Body of pancreas (tissue), 4 donors: ENCODE results near the gene C11orf98. TPM values are rescaled to one million over a fixed set of nuclear protein-coding genes. Genes with fewer than 3 reads are reported as not detected.

Experiments used
- ATAC-seq: fragments of 150-250 bp; one replicate; pipeline ENCODE4 v1.9.1; 2016
- DNase-seq, 4 donors: peaks; one replicate each; pipeline ENCODE4 v3.0.0-alpha.2; 2019
- H3K27ac ChIP-seq, 4 donors: fragments of 200-600 bp; sonication (generic); 1 replicate in 3 of 4; 2 replicates in 1 of 4; pipeline versions ENCODE4 v1.5.1 to v1.6.1; 2016 to 2019; ENCODE audit warnings: mild to moderate bottlenecking in 1 of 4, mixed read lengths in 1 of 4, moderate library complexity in 1 of 4
- H3K27me3 ChIP-seq, 2 donors: fragments of 200-600 bp; sonication (generic); one replicate each; pipeline ENCODE4 v1.6.0; 2016; ENCODE audit warnings: mild to moderate bottlenecking in 1 of 2
- H3K36me3 ChIP-seq, 2 donors: fragments of 200-600 bp; sonication (generic); replicated peaks in 1 of 2; 2 replicates each; pipeline ENCODE4 v1.5.1; 2016; ENCODE audit warnings: low read depth in 2 of 2; ENCODE audit not compliant: insufficient read depth in 1 of 2
- H3K4me1 ChIP-seq: fragments of 200-600 bp; sonication (generic); one replicate; pipeline ENCODE4 v1.6.0; 2016
- H3K4me3 ChIP-seq, 2 donors: fragments of 200-600 bp; sonication (generic); 1 replicate in 1 of 2; 2 replicates in 1 of 2; pipeline ENCODE4 v1.5.1; 2016 to 2019
- H3K9me3 ChIP-seq, 3 donors: fragments of 200-600 bp; sonication (generic); 1 replicate in 2 of 3; 2 replicates in 1 of 3; pipeline ENCODE4 v1.5.1; 2016
- POLR2A ChIP-seq, 3 donors: fragments of 450-650 bp; IDR thresholded peaks; one replicate each; pipeline ENCODE4 v1.6.1; 2016; ENCODE audit warnings: antibody characterized with exemption in 3 of 3, mild to moderate bottlenecking in 2 of 3
- WGBS, 2 donors: methylation state at CpG; one replicate each; pipeline ENCODE4 v1.1.5; 2017; 5-methylcytosine and 5-hydroxymethylcytosine counted together
- intact Hi-C: fragments of 100-400 bp; cut with DNase I; formaldehyde crosslinking; loops from one replicate; pipeline ENCODE4 v1.15.1; 2023
- total RNA-seq, 2 donors: library from RNA; depleted of rRNA; stranded (reverse); fragments of >200 nt; gene quantifications; one replicate each; pipeline ENCODE4 v1.1.0, GENCODE V29; 2016
- TF ChIP-seq, protein P1 (sequence below), 7 experiments: fragments of 450-650 bp in 4 of 7; fragments of 200-600 bp in 3 of 7; sonication (generic) in 3 of 7; IDR thresholded peaks; one replicate each; pipeline ENCODE4 v1.5.1; 2016 to 2019; ENCODE audit warnings: antibody characterized with exemption in 7 of 7

Gene C11orf98
- total RNA-seq, 2 donors from 2014 or later = 18.2 to 24.4 TPM

DNA sequence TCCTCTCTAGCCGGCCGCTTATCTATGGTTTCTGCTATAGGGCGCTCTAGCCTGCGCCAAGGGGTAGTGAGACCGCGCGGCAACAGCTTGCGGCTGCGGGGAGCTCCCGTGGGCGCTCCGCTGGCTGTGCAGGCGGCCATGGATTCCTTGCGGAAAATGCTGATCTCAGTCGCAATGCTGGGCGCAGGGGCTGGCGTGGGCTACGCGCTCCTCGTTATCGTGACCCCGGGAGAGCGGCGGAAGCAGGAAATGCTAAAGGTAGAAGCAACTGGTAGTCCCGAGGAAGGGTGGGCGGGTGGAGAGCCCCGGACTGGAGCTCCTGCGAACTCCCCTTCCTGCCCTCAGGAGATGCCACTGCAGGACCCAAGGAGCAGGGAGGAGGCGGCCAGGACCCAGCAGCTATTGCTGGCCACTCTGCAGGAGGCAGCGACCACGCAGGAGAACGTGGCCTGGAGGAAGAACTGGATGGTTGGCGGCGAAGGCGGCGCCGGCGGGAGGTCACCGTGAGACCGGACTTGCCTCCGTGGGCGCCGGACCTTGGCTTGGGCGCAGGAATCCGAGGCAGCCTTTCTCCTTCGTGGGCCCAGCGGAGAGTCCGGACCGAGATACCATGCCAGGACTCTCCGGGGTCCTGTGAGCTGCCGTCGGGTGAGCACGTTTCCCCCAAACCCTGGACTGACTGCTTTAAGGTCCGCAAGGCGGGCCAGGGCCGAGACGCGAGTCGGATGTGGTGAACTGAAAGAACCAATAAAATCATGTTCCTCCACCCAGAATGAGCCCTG, 6.8 kb upstream of the C11orf98 start, which contains the start of the genes LBHD1 and UQCC3:
LBHD1 (minus strand) TSS at position 660 of the 782 bp plus-strand sequence. CDS start 2,236 bp downstream, outside the sequence.
UQCC3 (plus strand) TSS at position 66 of the 782 bp plus-strand sequence; CDS start at position 139, 73 bp downstream.
- H3K36me3 ChIP-seq = peaks cover 0 to 3% of the 10 kb centered on the region in 2 donors
- intact Hi-C loops = no loop called here
- H3K27me3 ChIP-seq = no peaks in the 10 kb centered on the region
- peak within 1 kb of the TSS; percentile 76 to 96 (median 90) for H3K27ac ChIP-seq
- H3K4me1 ChIP-seq = peaks cover 62% of the 10 kb centered on the region
- H3K9me3 ChIP-seq = no peaks in the 10 kb centered on the region
- TF ChIP-seq, protein P1, sequence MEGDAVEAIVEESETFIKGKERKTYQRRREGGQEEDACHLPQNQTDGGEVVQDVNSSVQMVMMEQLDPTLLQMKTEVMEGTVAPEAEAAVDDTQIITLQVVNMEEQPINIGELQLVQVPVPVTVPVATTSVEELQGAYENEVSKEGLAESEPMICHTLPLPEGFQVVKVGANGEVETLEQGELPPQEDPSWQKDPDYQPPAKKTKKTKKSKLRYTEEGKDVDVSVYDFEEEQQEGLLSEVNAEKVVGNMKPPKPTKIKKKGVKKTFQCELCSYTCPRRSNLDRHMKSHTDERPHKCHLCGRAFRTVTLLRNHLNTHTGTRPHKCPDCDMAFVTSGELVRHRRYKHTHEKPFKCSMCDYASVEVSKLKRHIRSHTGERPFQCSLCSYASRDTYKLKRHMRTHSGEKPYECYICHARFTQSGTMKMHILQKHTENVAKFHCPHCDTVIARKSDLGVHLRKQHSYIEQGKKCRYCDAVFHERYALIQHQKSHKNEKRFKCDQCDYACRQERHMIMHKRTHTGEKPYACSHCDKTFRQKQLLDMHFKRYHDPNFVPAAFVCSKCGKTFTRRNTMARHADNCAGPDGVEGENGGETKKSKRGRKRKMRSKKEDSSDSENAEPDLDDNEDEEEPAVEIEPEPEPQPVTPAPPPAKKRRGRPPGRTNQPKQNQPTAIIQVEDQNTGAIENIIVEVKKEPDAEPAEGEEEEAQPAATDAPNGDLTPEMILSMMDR (IDR thresholded peaks at IDR 0.05) = peak in 1 of 7 experiments; percentile 17
- TF ChIP-seq POLR2A (IDR thresholded peaks at IDR 0.05) = peak; percentile 58 to 88 (median 84)
- WGBS, 2 donors = 0 to 1% methylated on average over 25 to 58 of the region's 59 CpGs
- peak within 1 kb of the TSS; percentile 57 to 80 for H3K4me3 ChIP-seq
- DNase-seq = peak; percentile 69 to 83 (median 80)
- peak; percentile 80 for ATAC-seq

DNA sequence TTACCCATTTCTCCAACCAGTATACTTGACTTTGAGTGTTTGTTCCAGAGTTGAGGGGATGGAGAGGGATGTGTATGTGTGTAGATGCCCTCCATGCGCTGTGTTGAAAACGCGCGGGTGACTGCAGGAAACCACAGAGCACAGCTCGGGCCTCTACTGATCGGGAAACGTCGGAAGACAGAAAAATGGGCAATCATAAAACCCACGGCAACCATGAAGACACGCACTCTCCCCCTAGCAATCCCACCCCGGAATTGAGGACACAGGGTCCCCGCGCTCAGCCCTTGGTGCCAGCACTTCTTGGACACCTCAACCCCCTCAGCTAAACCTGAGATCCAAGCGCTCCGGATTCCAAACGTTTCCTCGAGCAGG, 6.2 kb upstream of the C11orf98 start:
- WGBS, 2 donors = 0 to 2% methylated on average over 13 to 17 of the region's 17 CpGs

DNA sequence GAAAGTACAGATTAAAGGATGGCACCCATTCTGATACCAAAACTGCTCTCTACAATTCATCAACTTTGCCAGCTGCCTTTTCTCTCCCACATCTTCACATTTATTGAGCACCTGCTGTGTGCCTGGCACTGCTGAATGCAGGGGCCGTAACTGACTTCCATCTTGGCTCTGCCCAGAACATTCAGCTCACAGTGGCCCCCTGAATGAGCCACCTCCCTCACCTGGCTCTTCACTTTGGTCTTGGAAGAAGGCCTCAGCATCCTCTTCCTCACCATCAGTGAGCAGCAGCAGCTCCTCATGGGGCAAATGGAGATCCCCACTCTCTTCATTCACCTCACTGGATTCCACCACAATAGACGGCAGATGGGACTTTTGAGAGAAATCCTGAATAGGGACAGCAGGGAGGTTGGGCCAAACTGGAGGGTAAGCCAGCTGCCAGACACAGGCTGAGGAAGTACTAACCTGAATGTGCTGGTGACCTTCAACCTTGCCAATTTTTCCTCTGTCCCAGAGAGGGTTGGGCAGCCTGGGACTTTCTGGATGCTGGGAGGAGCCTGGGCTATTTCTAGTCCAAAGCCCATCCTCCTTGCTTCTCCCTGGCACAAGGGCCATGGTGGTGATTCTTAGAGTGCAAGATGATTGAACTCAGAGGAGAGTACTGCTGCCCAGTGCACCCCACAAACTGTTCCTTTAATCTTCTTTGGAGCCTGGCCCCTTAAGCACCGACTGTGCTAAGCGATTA, 4.6 kb upstream of the C11orf98 start:
- H3K27ac ChIP-seq = peak overlapping the region; percentile 39 to 96 (median 63)
- no peaks in the 10 kb centered on the region for H3K9me3 ChIP-seq
- no peaks in the 10 kb centered on the region for H3K36me3 ChIP-seq
- ATAC-seq (peak; percentile 20), DNase-seq (peak; percentile 65 to 83 (median 79))
- peaks cover 68% of the 10 kb centered on the region for H3K4me1 ChIP-seq
- TF ChIP-seq POLR2A (IDR thresholded peaks at IDR 0.05) = no peak
- TF ChIP-seq, protein P1 (IDR thresholded peaks at IDR 0.05) = no peak
- WGBS, 2 donors = 31 to 49% methylated on average over 4 of the region's 4 CpGs
- H3K27me3 ChIP-seq = no peaks in the 10 kb centered on the region
- H3K4me3 ChIP-seq = no peak overlapping the region
- intact Hi-C loops = no loop called here

More for the DNA sequence above, 6.2 kb upstream of the C11orf98 start:
- Histone ChIP-seq H3K36me3 (peaks cover 0 to 3% of the 10 kb centered on the region in 2 donors), H3K4me1 (peaks cover 65% of the 10 kb centered on the region), H3K27ac (peak overlapping the region; percentile 76 to 96 (median 90)), H3K27me3 (no peaks in the 10 kb centered on the region), H3K4me3 (peak overlapping the region; percentile 57 to 80), H3K9me3 (no peaks in the 10 kb centered on the region)
- intact Hi-C loops = no loop called here
- no peak for DNase-seq
- ATAC-seq = peak; percentile 27
- TF ChIP-seq POLR2A (IDR thresholded peaks at IDR 0.05) = no peak
- TF ChIP-seq, protein P1 (IDR thresholded peaks at IDR 0.05) = no peak

DNA sequence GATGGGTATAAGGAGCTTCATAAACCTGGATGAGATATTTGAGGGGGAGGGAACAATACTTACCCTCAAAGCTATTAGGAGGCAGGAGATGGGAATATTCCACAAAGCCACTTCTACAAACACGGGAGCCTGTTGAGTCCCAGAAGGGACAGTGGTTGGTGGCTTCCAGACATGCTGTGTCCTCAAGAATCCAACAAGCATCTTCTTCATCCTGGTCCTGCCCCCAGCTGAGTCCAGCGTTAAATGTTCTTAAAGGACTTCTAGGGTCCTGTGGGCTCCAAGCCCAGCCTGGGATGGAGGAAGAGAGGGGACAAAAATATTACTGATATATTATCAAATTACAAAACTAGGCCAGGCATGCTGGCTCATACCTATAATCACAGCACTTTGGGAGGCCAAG, 2.5 kb upstream of the C11orf98 start:
- H3K36me3 ChIP-seq = peaks cover 0 to 2% of the 10 kb centered on the region in 2 donors
- no peak for DNase-seq
- ATAC-seq = no peak
- WGBS, 2 donors = 72 to 87% methylated on average over 2 of the region's 2 CpGs
- TF ChIP-seq, protein P1 (IDR thresholded peaks at IDR 0.05) = no peak
- no peak for TF ChIP-seq POLR2A (IDR thresholded peaks at IDR 0.05)
- peak overlapping the region in 2 of 4 donors; percentile 6 to 96 for H3K27ac ChIP-seq
- no peaks in the 10 kb centered on the region for H3K9me3 ChIP-seq
- intact Hi-C loops = no loop called here
- no peaks in the 10 kb centered on the region for H3K27me3 ChIP-seq
- H3K4me1 ChIP-seq = peaks cover 59% of the 10 kb centered on the region
- H3K4me3 ChIP-seq = no peak overlapping the region
